ENCODE results near the gene CAPN13.

GRCh38 chr2:30801821-30802455, 5.3 kb downstream of the CAPN13 start:
- TF ChIP-seq POLR2AphosphoS5 (IDR thresholded peaks at IDR 0.05; ENCODE audit: low read depth, low read length) (no peak), TAF1 (IDR thresholded peaks at IDR 0.05; ENCODE audit: borderline replicate concordance, low read depth, low read length) (no peak)
